ENCODE results near the gene GRWD1.

GRCh38 chr19:48443731-48444128, 2.1 kb upstream of the GRWD1 start:
- TF ChIP-seq, protein P1, sequence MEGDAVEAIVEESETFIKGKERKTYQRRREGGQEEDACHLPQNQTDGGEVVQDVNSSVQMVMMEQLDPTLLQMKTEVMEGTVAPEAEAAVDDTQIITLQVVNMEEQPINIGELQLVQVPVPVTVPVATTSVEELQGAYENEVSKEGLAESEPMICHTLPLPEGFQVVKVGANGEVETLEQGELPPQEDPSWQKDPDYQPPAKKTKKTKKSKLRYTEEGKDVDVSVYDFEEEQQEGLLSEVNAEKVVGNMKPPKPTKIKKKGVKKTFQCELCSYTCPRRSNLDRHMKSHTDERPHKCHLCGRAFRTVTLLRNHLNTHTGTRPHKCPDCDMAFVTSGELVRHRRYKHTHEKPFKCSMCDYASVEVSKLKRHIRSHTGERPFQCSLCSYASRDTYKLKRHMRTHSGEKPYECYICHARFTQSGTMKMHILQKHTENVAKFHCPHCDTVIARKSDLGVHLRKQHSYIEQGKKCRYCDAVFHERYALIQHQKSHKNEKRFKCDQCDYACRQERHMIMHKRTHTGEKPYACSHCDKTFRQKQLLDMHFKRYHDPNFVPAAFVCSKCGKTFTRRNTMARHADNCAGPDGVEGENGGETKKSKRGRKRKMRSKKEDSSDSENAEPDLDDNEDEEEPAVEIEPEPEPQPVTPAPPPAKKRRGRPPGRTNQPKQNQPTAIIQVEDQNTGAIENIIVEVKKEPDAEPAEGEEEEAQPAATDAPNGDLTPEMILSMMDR (IDR thresholded peaks at IDR 0.05 in 2 of 3, conservative IDR thresholded peaks at IDR 0.05 in 1 of 3; ENCODE audit: control insufficient read depth in 2 of 3, extremely low read depth in 1 of 3, insufficient read depth in 1 of 3, low read depth in 3 of 3, low read length in 3 of 3) = no peak
- TF ChIP-seq BHLHE40 (IDR thresholded peaks at IDR 0.05; ENCODE audit: borderline replicate concordance in 1 of 2, low read depth in 2 of 2, low read length in 1 of 2) (no peak), HDAC2 (IDR thresholded peaks at IDR 0.05) (no peak), ATF7 (IDR thresholded peaks at IDR 0.05; ENCODE audit: low read depth) (no peak), BCLAF1 (IDR thresholded peaks at IDR 0.05) (no peak), POLR2A (IDR thresholded peaks at IDR 0.05; ENCODE audit: low read depth, low read length) (no peak), RAD21 (IDR thresholded peaks at IDR 0.05; ENCODE audit: insufficient read depth, low read depth, low read length) (no peak), EP300 (IDR thresholded peaks at IDR 0.05; ENCODE audit: borderline replicate concordance in 1 of 2, control insufficient read depth in 1 of 2, low read depth in 2 of 2, low read length in 2 of 2) (no peak), ATF3 (IDR thresholded peaks at IDR 0.05; ENCODE audit: borderline replicate concordance, extremely low read depth, low read depth, low read length) (no peak), CEBPB (IDR thresholded peaks at IDR 0.05; ENCODE audit: borderline replicate concordance in 1 of 2, low read depth in 2 of 2, low read length in 2 of 2) (no peak), POLR2AphosphoS5 (IDR thresholded peaks at IDR 0.05; ENCODE audit: low read length) (no peak)
- TF ChIP-seq, protein P2, sequence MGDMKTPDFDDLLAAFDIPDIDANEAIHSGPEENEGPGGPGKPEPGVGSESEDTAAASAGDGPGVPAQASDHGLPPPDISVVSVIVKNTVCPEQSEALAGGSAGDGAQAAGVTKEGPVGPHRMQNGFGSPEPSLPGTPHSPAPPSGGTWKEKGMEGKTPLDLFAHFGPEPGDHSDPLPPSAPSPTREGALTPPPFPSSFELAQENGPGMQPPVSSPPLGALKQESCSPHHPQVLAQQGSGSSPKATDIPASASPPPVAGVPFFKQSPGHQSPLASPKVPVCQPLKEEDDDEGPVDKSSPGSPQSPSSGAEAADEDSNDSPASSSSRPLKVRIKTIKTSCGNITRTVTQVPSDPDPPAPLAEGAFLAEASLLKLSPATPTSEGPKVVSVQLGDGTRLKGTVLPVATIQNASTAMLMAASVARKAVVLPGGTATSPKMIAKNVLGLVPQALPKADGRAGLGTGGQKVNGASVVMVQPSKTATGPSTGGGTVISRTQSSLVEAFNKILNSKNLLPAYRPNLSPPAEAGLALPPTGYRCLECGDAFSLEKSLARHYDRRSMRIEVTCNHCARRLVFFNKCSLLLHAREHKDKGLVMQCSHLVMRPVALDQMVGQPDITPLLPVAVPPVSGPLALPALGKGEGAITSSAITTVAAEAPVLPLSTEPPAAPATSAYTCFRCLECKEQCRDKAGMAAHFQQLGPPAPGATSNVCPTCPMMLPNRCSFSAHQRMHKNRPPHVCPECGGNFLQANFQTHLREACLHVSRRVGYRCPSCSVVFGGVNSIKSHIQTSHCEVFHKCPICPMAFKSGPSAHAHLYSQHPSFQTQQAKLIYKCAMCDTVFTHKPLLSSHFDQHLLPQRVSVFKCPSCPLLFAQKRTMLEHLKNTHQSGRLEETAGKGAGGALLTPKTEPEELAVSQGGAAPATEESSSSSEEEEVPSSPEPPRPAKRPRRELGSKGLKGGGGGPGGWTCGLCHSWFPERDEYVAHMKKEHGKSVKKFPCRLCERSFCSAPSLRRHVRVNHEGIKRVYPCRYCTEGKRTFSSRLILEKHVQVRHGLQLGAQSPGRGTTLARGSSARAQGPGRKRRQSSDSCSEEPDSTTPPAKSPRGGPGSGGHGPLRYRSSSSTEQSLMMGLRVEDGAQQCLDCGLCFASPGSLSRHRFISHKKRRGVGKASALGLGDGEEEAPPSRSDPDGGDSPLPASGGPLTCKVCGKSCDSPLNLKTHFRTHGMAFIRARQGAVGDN (IDR thresholded peaks at IDR 0.05) = no peak

Measured in GM12878 (cell line).